ENCODE measurements around the gene ELSPBP1.

ELSPBP1 gene

DNA sequence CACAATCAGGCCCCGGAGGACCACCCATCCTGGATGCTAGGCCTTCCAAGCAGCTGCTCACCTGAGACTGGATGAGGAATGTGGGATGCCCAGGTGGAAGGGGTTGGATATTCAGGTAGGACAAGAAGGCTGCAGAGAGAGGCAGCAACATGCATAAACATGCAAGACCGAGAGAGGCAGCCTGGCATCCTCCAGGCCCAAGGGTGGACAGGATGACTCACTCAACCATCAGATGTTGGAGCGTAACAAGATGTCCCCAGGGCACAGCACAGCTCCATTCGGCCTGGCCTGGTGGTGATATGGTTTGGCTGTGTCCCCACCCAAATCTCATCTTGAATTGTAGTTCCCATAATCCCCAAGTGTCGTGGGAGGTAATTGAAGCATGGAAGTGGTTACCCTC, 59.4 kb downstream of the ELSPBP1 start:
- H3K27ac ChIP-seq (replicated peaks) = no peak overlapping the region
- no peak overlapping the region for H3K4me3 ChIP-seq (replicated peaks; ENCODE audit: insufficient read depth, low read length)
- no peak for DNase-seq (ENCODE audit: low read depth in 1 of 2, low spot score in 1 of 2)
- TF ChIP-seq GABPA (IDR thresholded peaks at IDR 0.05; ENCODE audit: low read depth) = no peak
- TF ChIP-seq, protein P1, sequence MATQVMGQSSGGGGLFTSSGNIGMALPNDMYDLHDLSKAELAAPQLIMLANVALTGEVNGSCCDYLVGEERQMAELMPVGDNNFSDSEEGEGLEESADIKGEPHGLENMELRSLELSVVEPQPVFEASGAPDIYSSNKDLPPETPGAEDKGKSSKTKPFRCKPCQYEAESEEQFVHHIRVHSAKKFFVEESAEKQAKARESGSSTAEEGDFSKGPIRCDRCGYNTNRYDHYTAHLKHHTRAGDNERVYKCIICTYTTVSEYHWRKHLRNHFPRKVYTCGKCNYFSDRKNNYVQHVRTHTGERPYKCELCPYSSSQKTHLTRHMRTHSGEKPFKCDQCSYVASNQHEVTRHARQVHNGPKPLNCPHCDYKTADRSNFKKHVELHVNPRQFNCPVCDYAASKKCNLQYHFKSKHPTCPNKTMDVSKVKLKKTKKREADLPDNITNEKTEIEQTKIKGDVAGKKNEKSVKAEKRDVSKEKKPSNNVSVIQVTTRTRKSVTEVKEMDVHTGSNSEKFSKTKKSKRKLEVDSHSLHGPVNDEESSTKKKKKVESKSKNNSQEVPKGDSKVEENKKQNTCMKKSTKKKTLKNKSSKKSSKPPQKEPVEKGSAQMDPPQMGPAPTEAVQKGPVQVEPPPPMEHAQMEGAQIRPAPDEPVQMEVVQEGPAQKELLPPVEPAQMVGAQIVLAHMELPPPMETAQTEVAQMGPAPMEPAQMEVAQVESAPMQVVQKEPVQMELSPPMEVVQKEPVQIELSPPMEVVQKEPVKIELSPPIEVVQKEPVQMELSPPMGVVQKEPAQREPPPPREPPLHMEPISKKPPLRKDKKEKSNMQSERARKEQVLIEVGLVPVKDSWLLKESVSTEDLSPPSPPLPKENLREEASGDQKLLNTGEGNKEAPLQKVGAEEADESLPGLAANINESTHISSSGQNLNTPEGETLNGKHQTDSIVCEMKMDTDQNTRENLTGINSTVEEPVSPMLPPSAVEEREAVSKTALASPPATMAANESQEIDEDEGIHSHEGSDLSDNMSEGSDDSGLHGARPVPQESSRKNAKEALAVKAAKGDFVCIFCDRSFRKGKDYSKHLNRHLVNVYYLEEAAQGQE (IDR thresholded peaks at IDR 0.05; ENCODE audit: insufficient replicate concordance, low read depth) = no peak
- TF ChIP-seq POLR2AphosphoS5 (IDR thresholded peaks at IDR 0.05; ENCODE audit: low read depth) = no peak
- no peak for TF ChIP-seq CTCF (IDR thresholded peaks at IDR 0.05; ENCODE audit: insufficient read depth, low read length)
- TF ChIP-seq SPI1 (IDR thresholded peaks at IDR 0.05; ENCODE audit: borderline replicate concordance, low read depth) = no peak
- no peaks in the 10 kb centered on the region for H3K27me3 ChIP-seq (ENCODE audit: insufficient read depth, poor library complexity, severe bottlenecking)

DNA sequence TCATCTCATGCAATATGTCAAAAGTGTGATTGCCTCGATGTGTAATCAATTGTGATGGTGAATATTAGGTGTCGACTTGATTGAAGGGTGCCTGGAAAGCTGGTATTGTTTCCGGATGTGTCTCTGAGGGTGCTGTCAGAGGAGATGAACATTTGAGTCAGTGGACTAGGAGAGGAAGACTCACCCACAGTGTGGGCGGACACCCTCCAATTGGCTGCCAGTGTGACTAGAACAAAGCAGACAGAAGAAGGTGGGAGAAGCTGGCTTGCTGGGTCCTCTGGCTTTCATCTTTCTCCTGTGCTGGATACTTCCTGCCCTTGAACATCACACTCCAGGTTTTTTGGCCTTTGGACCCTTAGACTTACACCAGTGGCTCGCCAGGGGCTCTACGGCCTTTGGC, 64.9 kb downstream of the ELSPBP1 start:
- H3K4me3 ChIP-seq (replicated peaks; ENCODE audit: insufficient read depth, low read length) = no peak overlapping the region
- H3K27me3 ChIP-seq (ENCODE audit: insufficient read depth, poor library complexity, severe bottlenecking) = no peaks in the 10 kb centered on the region
- DNase-seq (ENCODE audit: low read depth in 1 of 2, low spot score in 1 of 2) = no peak
- TF ChIP-seq POLR2AphosphoS5 (IDR thresholded peaks at IDR 0.05; ENCODE audit: low read depth) (no peak), CTCF (IDR thresholded peaks at IDR 0.05; ENCODE audit: insufficient read depth, low read length) (no peak), GABPA (IDR thresholded peaks at IDR 0.05; ENCODE audit: low read depth) (no peak), SPI1 (IDR thresholded peaks at IDR 0.05; ENCODE audit: borderline replicate concordance, low read depth) (no peak)
- TF ChIP-seq, protein P1 (IDR thresholded peaks at IDR 0.05; ENCODE audit: insufficient replicate concordance, low read depth) = no peak
- H3K27ac ChIP-seq (replicated peaks) = no peak overlapping the region

DNA sequence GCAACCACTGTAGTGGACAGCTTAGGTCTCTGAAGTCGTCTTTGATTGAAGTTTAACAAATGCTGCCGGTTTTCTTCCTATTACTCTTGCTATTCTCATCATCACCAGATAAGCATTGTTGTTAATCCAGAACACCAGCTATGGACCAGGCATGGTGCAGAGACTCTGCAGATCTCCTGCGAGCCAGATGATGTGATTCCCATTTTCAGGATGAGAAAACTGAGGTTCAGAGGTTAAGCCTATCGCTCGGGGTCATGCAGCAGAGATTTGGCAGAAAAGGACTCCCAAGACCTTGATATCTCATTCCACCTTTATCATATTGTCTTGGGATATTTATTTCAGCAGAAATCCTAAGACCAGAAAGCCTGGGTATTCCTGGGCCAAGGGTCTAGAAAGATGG, 65.9 kb downstream of the ELSPBP1 start:
- no peak overlapping the region for H3K4me3 ChIP-seq (replicated peaks; ENCODE audit: insufficient read depth, low read length)
- TF ChIP-seq SPI1 (IDR thresholded peaks at IDR 0.05; ENCODE audit: borderline replicate concordance, low read depth) = no peak
- no peak for TF ChIP-seq POLR2AphosphoS5 (IDR thresholded peaks at IDR 0.05; ENCODE audit: low read depth)
- no peak for TF ChIP-seq CTCF (IDR thresholded peaks at IDR 0.05; ENCODE audit: insufficient read depth, low read length)
- TF ChIP-seq, protein P1 (IDR thresholded peaks at IDR 0.05; ENCODE audit: insufficient replicate concordance, low read depth) = no peak
- no peak for TF ChIP-seq GABPA (IDR thresholded peaks at IDR 0.05; ENCODE audit: low read depth)
- DNase-seq (ENCODE audit: low read depth in 1 of 2, low spot score in 1 of 2) = no peak
- no peak overlapping the region for H3K27ac ChIP-seq (replicated peaks)
- no peaks in the 10 kb centered on the region for H3K27me3 ChIP-seq (ENCODE audit: insufficient read depth, poor library complexity, severe bottlenecking)

Data from HL-60 (cell line).